Measurements from ENCODE around the gene DMRTA1.

- TF ChIP-seq CTCF (IDR thresholded peaks at IDR 0.05; ENCODE audit: poor library complexity) (no peak), EZH2phosphoT487 (IDR thresholded peaks at IDR 0.05; ENCODE audit: low read depth, severe bottlenecking, unreplicated experiment) (no peak)
Measured at GRCh38 chr9:22427226-22427880, 19.3 kb upstream of the DMRTA1 start.

Data from hepatocyte (in vitro differentiated cells).